VCaP (cell line): ENCODE results near the gene TMEM72.

Source experiments
- H3K27ac ChIP-seq: fragments of 450-650 bp; 2 replicates; pipeline ENCODE4 v1.5.1; 2017
- TF ChIP-seq, protein P1 (sequence below): fragments of 450-650 bp; conservative IDR thresholded peaks from 2 replicates; pipeline ENCODE4 v1.5.1; 2017; ENCODE audit warnings: mild to moderate bottlenecking, moderate library complexity

TMEM72 gene

DNA sequence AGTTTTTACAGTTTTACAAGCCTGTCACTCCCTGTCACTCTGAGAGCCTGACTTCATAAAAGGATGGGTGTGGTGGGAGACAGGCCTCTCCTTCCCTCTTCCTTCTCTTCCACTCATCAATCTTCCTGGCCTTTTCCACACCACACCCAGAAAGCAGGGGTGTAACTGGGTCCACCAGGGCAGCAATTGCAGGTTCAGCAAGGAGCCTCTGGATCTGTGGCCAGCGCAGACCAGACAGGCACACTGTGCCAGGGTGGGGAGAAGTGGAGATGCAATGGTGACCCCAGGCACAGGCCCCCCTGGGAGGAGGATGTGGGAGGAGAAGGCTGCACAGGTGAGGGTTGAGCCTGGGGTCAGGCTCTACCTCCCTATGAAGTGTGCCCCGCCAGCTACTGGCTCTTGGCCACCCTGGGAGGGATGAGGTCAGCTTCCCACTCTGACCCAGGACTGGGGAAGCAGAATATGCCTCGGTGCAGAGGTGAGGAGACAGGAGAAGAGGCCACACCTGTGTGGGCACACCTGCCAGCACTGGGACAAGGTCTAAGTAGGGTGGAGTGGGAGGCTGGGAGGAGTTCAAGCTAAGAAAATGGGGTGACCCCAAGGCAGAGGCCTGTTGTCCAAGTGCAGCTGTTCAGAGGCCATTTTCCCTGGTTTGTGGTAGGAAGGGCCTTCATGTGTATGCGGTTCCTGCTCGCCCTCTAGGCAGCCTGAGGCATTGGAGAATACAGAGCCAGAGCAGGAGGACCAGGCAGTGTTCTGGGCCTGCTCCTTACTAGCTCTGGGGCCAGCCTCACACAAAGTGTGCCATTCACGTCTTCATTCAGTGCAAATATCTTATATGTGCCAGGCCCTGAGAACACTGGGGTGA lies 20.2 kb upstream of the TMEM72 start:
- no peak overlapping the region for H3K27ac ChIP-seq
- TF ChIP-seq, protein P1, sequence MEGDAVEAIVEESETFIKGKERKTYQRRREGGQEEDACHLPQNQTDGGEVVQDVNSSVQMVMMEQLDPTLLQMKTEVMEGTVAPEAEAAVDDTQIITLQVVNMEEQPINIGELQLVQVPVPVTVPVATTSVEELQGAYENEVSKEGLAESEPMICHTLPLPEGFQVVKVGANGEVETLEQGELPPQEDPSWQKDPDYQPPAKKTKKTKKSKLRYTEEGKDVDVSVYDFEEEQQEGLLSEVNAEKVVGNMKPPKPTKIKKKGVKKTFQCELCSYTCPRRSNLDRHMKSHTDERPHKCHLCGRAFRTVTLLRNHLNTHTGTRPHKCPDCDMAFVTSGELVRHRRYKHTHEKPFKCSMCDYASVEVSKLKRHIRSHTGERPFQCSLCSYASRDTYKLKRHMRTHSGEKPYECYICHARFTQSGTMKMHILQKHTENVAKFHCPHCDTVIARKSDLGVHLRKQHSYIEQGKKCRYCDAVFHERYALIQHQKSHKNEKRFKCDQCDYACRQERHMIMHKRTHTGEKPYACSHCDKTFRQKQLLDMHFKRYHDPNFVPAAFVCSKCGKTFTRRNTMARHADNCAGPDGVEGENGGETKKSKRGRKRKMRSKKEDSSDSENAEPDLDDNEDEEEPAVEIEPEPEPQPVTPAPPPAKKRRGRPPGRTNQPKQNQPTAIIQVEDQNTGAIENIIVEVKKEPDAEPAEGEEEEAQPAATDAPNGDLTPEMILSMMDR = no peak

DNA sequence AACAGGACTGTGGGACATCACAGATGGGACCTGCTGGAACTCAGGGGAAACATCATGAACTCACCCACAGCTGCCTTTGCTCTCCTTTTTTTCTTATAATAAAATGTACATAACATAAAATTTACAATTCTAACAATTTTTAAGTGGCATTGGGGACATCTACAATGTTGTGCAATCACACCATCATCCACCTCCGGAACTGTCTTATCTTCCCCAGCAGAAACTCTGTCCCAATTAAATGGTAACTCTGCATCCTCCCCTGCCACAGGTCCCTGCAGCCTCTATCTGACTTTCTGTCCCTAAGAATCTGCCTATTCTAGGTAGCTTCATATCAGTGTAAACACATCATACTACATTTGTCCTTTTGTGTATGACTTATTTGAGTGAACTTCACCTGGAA lies 19.4 kb upstream of the TMEM72 start:
- no peak overlapping the region for H3K27ac ChIP-seq
- TF ChIP-seq, protein P1 = no peak

DNA sequence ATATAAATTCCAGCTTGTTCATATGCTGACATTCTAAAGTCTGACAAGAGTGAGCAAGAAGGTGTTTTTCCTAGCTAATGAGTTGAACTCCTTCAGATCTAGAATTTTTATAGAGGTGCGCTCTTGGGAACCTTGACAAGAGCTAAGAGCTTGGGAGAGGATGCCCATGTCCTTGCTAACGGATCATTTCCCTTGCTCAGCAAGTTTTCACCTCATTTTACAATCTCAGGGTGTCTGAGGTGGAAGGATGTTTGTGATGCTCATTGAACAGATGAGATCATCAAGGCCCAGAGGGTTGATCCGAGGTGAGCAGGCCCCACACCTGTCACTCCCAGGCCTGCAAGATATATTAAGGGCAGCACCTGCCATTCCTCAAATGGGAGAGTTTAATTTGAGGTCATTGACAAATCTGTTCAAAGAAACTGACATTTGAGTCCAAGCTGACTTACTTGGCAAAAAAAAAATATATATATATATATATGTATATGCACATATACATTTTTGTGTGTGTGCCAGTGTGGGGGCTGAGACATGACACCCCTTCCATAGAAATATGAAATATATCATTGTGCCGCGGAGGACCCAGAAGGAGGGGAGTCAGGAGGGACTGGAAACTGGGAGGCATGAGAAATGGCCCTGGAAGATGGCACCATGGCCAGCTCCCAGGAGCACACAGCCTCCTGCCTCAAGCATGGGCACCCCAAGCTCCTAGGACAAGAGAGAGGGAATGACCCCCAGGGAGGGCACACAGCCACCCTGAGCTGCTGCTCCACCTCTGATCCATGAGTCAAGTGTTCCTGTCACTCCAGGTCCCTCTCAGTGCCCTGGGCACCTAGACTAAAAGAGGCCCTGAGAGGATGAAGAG lies 17.3 kb upstream of the TMEM72 start:
- H3K27ac ChIP-seq = no peak overlapping the region
- TF ChIP-seq, protein P1 = no peak

DNA sequence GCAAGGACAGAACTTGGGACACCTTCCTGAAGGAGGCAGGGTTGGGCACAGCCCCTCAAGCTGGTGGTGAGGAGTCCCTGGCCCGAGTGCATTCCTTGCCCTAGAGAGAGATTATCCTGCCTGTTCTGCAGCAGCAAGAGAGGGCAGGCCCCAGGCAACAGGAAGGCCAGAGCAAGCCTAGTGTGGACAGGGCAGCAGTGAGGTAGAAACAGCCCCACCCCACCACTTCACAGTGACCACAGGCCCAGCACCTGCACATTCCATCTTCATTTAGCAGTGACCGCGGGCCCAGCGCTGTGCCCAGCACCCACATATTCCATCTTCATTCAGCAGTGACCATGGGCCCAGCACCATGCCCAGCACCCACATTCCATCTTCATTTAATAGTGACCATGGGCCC lies 16.4 kb upstream of the TMEM72 start:
- TF ChIP-seq, protein P1 = no peak
- H3K27ac ChIP-seq = no peak overlapping the region

DNA sequence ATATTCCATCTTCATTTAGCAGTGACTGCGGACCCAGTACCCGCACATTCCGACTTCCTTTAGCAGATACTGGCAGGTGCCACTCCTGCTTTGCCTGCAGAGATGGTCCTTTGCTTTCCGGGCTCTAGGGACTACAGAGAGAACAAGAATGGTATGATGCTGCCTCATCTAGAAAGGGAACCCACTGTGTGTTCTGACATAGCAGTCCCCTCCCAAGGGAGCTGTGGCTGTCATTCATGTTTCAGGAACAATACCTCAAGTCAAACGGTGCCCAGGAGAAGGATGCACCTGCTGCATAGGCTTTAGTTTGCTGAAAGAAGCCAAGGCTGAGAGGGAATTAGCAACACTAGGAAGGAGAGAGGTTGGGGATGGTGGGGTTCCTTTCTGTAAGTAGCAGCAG lies 15.9 kb upstream of the TMEM72 start:
- TF ChIP-seq, protein P1 = no peak
- H3K27ac ChIP-seq = no peak overlapping the region

DNA sequence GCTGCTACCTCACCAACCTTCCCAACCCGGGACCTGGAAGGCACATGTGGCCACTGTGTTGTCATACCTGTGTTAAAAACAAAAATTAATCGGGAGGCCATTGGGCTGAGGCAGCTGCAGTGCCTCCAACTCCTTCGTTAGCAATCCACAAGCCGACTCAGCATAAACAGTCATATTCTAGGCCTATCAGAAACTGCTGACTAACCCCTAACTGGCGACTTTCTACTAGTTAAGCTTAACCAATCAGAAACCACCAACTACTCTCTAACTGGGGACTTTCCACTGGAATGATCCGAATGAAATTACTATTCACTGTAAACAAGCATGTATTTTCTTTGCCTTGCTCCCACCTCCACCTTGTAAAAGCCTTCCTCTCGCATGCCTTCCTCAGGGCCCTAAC lies 14.1 kb upstream of the TMEM72 start:
- H3K27ac ChIP-seq = no peak overlapping the region
- TF ChIP-seq, protein P1 = no peak

DNA sequence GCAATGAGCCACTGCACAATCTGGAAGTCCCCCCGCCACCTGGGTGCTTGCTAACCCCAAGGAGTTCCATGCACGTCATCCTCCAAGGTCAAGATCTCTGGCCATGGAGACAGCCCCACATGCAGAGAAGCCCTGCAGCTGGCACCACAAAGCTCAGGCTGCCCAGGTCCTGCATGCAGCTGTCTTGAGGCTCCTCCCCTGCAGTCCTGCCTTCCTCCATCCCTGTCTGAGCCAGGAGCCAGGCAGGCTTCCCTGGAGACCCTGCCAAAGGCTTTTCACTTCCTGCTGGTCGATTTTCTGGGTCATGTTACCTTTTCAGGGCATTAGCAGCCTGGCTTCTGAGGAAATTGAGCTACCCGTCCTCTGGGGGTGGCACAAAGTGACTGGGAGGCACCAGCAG lies 12.5 kb upstream of the TMEM72 start:
- TF ChIP-seq, protein P1 = no peak
- no peak overlapping the region for H3K27ac ChIP-seq
